GM12878 (cell line): ENCODE data around the gene MIPOL1. TPM values are rescaled to one million over a fixed set of nuclear protein-coding genes. Genes with fewer than 3 reads are reported as not detected.

Source experiments
- ATAC-seq: fragments of 200-7000 bp; cut with Tn5 transposase; 3 replicates; pipeline ENCODE4 v1.9.1; 2020; ENCODE audit warnings: mild to moderate bottlenecking, moderate library complexity
- BruUV-seq: library from RNA; stranded (reverse); fragments of 400-500 nt; replicated peaks from 2 replicates; lab custom pipeline; 2021; lab: Mats Ljungman, UMichigan
- CTCF ChIA-PET: fragments of 300-600 bp; sonication (Branson Sonifier 250); formaldehyde crosslinking; extraction: SDS; loops from one replicate; lab custom pipeline; 2021; ENCODE audit warnings: inconsistent platforms; lab: Yijun Ruan, JAX
- POLR2A ChIA-PET: fragments of 350-600 bp; formaldehyde crosslinking; extraction: SDS; loops from one replicate; lab custom pipeline; 2021; ENCODE audit warnings: inconsistent platforms; lab: Charles Lee
- RAD21 ChIA-PET: fragments of 300-600 bp; sonication (Branson Sonifier 250); formaldehyde crosslinking; loops from one replicate; lab custom pipeline; 2023; ENCODE audit warnings: antibody characterized with exemption; ENCODE audit not compliant: unreplicated experiment; lab: Charles Lee
- SMC1A ChIA-PET: fragments of 300-600 bp; sonication (Branson Sonifier 250); formaldehyde crosslinking; loops from one replicate; lab custom pipeline; 2023; ENCODE audit not compliant: unreplicated experiment, uncharacterized antibody; lab: Charles Lee
- DNase-seq: peaks from one replicate; pipeline ENCODE4 v3.0.0-alpha.2; 2011; ENCODE audit warnings: low read depth, low spot score
- FAIRE-seq: peaks from 3 replicates; lab custom pipeline; 2011; peaks lifted over from hg19 to GRCh38; lab: Jason Lieb, UNC
- H2AFZ ChIP-seq: 2 replicates; pipeline ENCODE4 v1.6.0; 2011; ENCODE audit warnings: low read depth, low read length, control low read depth; ENCODE audit not compliant: control insufficient read depth
- H3K27ac ChIP-seq: 2 replicates; pipeline ENCODE4 v1.5.1; 2011; ENCODE audit warnings: control low read depth; ENCODE audit not compliant: control insufficient read depth, insufficient read depth
- H3K27me3 ChIP-seq, 2 experiments: replicated peaks in 1 of 2; 2 replicates each; pipeline versions ENCODE4 v1.6.0 to v1.6.1; 2011; ENCODE audit warnings: low read length in 1 of 2; ENCODE audit not compliant: control insufficient read depth in 2 of 2, insufficient read depth in 2 of 2
- H3K36me3 ChIP-seq, 2 experiments: 2 replicates each; pipeline ENCODE4 v1.5.1; 2011; ENCODE audit warnings: low read length in 1 of 2; ENCODE audit not compliant: control insufficient read depth in 2 of 2, insufficient read depth in 2 of 2
- H3K4me1 ChIP-seq: 2 replicates; pipeline ENCODE4 v1.6.1; 2011; ENCODE audit warnings: mild to moderate bottlenecking, low read length, moderate library complexity, mixed read lengths; ENCODE audit not compliant: control insufficient read depth, insufficient read depth
- H3K4me2 ChIP-seq: 2 replicates; pipeline ENCODE4 v1.6.0; 2011; ENCODE audit warnings: control low read depth; ENCODE audit not compliant: control insufficient read depth, insufficient read depth
- H3K4me3 ChIP-seq: fragments of 200-600 bp; sonication (generic); 2 replicates; pipeline ENCODE4 v1.5.1; 2016
- H3K79me2 ChIP-seq: 2 replicates; pipeline ENCODE4 v1.6.0; 2011; ENCODE audit warnings: low read length; ENCODE audit not compliant: control insufficient read depth, insufficient read depth
- H3K9ac ChIP-seq: 2 replicates; pipeline ENCODE4 v1.8.0; 2011; ENCODE audit warnings: low read length, control low read depth, mixed read lengths; ENCODE audit not compliant: control insufficient read depth, insufficient read depth
- H3K9me3 ChIP-seq: replicated peaks from 3 replicates; pipeline ENCODE4 v1.5.1; 2011; ENCODE audit warnings: mild to moderate bottlenecking, low read length; ENCODE audit not compliant: control insufficient read depth, insufficient read depth
- H4K20me1 ChIP-seq: 2 replicates; pipeline ENCODE4 v1.6.0; 2011; ENCODE audit not compliant: control insufficient read depth, insufficient read depth
- SMAD5 ChIP-seq: IDR thresholded peaks from 2 replicates; pipeline ENCODE4 v1.6.1; 2016; ENCODE audit warnings: antibody characterized with exemption, low read depth
- SRF ChIP-seq, 2 experiments: IDR thresholded peaks; 2 replicates each; pipeline ENCODE4 v1.6.1; 2011; ENCODE audit warnings: low read depth in 2 of 2, low read length in 2 of 2, mild to moderate bottlenecking in 1 of 2, moderate library complexity in 1 of 2
- YBX1 ChIP-seq: fragments of 450-650 bp; IDR thresholded peaks from 2 replicates; pipeline ENCODE4 v1.6.1; 2016; ENCODE audit warnings: antibody characterized with exemption
- ZNF384 ChIP-seq: IDR thresholded peaks from 2 replicates; pipeline ENCODE4 v1.6.1; 2012; ENCODE audit warnings: low read depth, mild to moderate bottlenecking, low read length, improper control_type of control experiment, borderline replicate concordance
- WGBS: methylation state at CpG from one replicate; pipeline ENCODE4 v1.1.6; 2016; ENCODE audit warnings: low lambda C conversion rate; ENCODE audit not compliant: insufficient replicate concordance, insufficient coverage; ENCODE audit errors: missing lambda C conversion rate; 5-methylcytosine and 5-hydroxymethylcytosine counted together
- in situ Hi-C: fragments of 300-500 bp; cut with MboI; formaldehyde crosslinking; loops from 9 replicates; pipeline ENCODE4 v1.14.3; 2018; ENCODE audit warnings: mixed read lengths
- intact Hi-C: fragments of 100-400 bp; cut with micrococcal nuclease; formaldehyde crosslinking; loops from one replicate; pipeline ENCODE4 v1.14.2; 2022; ENCODE audit not compliant: unreplicated experiment
- polyA plus RNA-seq, 11 experiments: library from polyadenylated mRNA; depleted of rRNA in 4 of 11; unstranded in 6 of 11; stranded (reverse) in 5 of 11; fragments of >200 nt; fragmentation: Nextera tagmentation in 4 of 11; fragmentation: Illumina TruSeq in 1 of 11; extraction: Ambion mirVana in 4 of 11; extraction: Trizol in 1 of 11; gene quantifications; 1 replicate in 1 of 11; 2 replicates in 10 of 11; pipeline versions ENCODE4 v1.2.1 to v1.2.3, GENCODE V29; 2011 to 2016; ENCODE audit warnings: inconsistent platforms in 2 of 11, missing spikeins in 2 of 11, low read depth in 1 of 11
- total RNA-seq, 4 experiments: library from RNA; depleted of rRNA in 3 of 4; stranded (reverse); fragments of >200 nt in 3 of 4; fragmentation: Illumina TruSeq in 1 of 4; extraction: Trizol in 1 of 4; gene quantifications; 2 replicates each; pipeline versions ENCODE4 v1.2.1 to v1.2.3, GENCODE V29; 2013 to 2021
- TF ChIP-seq, protein P1 (sequence below): IDR thresholded peaks from 2 replicates; pipeline ENCODE4 v1.6.1; 2011; ENCODE audit warnings: borderline replicate concordance, low read depth, mild to moderate bottlenecking, moderate library complexity, low read length; ENCODE audit not compliant: insufficient read depth, poor library complexity, severe bottlenecking
- TF ChIP-seq, protein P2 (sequence below): fragments of 450-650 bp; formaldehyde crosslinking; IDR thresholded peaks from 2 replicates; pipeline ENCODE4 v1.4.0; 2022; ENCODE audit warnings: mild to moderate bottlenecking, moderate library complexity

Gene MIPOL1
- total and polyA plus RNA-seq, 10 of the 15 experiments (the other 5 are each of a cell fraction or from before 2014, with no cell fraction given), result 0.06 TPM; not detected in 9

DNA sequence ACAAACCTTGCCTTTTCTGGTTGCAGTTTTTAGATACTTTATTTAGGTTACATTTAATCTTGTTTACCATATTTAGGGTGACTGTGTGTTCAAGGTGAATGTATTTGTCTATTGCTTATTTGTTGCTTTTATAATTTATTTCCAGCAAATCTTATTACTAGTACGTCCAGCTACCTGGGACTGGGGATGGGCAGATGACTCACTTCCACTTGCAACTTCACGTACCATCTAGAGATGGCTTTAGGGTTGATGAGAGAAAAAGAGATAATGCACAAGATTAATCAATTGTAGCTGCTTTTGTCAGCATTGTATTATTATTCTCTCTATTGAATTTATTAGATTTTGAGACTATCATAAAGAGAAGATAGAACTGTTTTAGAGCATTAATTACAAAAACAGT lies 5.1 kb downstream of the MIPOL1 start:
- intact Hi-C loops, result no loop called here
- H3K27me3 ChIP-seq, result no peaks in the 10 kb centered on the region
- H4K20me1 ChIP-seq, result no peaks in the 10 kb centered on the region
- SMC1A ChIA-PET, result no interaction called here
- no peaks in the 10 kb centered on the region for H3K36me3 ChIP-seq
- H3K4me2 ChIP-seq, result no peak overlapping the region
- ATAC-seq, result no peak
- H3K79me2 ChIP-seq, result no peaks in the 10 kb centered on the region
- TF ChIP-seq YBX1, result no peak
- TF ChIP-seq, protein P1, sequence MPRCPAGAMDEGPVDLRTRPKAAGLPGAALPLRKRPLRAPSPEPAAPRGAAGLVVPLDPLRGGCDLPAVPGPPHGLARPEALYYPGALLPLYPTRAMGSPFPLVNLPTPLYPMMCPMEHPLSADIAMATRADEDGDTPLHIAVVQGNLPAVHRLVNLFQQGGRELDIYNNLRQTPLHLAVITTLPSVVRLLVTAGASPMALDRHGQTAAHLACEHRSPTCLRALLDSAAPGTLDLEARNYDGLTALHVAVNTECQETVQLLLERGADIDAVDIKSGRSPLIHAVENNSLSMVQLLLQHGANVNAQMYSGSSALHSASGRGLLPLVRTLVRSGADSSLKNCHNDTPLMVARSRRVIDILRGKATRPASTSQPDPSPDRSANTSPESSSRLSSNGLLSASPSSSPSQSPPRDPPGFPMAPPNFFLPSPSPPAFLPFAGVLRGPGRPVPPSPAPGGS, result no peak
- TF ChIP-seq SRF (IDR thresholded peaks at IDR 0.05; ENCODE audit: low read depth in 2 of 2, low read length in 2 of 2), result no peak
- no peak for TF ChIP-seq ZNF384
- TF ChIP-seq SMAD5, result no peak
- TF ChIP-seq, protein P2, sequence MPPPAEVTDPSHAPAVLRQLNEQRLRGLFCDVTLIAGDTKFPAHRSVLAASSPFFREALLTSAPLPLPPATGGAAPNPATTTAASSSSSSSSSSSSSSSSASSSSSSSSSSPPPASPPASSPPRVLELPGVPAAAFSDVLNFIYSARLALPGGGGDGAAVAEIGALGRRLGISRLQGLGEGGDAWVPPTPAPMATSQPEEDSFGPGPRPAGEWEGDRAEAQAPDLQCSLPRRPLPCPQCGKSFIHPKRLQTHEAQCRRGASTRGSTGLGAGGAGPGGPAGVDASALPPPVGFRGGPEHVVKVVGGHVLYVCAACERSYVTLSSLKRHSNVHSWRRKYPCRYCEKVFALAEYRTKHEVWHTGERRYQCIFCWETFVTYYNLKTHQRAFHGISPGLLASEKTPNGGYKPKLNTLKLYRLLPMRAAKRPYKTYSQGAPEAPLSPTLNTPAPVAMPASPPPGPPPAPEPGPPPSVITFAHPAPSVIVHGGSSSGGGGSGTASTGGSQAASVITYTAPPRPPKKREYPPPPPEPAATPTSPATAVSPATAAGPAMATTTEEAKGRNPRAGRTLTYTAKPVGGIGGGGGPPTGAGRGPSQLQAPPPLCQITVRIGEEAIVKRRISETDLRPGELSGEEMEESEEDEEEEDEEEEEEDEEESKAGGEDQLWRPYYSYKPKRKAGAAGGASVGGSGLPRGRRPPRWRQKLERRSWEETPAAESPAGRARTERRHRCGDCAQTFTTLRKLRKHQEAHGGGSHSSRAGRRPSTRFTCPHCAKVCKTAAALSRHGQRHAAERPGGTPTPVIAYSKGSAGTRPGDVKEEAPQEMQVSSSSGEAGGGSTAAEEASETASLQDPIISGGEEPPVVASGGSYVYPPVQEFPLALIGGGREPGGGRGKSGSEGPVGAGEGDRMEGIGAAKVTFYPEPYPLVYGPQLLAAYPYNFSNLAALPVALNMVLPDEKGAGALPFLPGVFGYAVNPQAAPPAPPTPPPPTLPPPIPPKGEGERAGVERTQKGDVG (CRISPR knock-in tag), result no peak
- no peak overlapping the region for H3K27ac ChIP-seq
- no peak for DNase-seq
- H3K4me3 ChIP-seq, result no peak overlapping the region
- in situ Hi-C loops, result no loop called here
- WGBS, result 22% methylated on average over 2 of the region's 2 CpGs
- no peak overlapping the region for H3K9ac ChIP-seq
- BruUV-seq, result no TSS peak
- RAD21 ChIA-PET, result no interaction called here
- CTCF ChIA-PET, result interaction anchor here (1.6 kb wide), 1 partner anchor 28 kb away, joined by 4 read pairs; no protein-coding TSS in a partner anchor
- H3K9me3 ChIP-seq, result no peaks in the 10 kb centered on the region; the same call in 2 of the 3 replicates
- POLR2A ChIA-PET, result no interaction called here
- H3K4me1 ChIP-seq, result no peaks in the 10 kb centered on the region
- FAIRE-seq, result no peak
- no peak overlapping the region for H2AFZ ChIP-seq
